Activated gamma-delta T cell (primary cell): Measurements from ENCODE around the gene ABTB2.
"Not testable (repeated sequence)": the region's sequence is repeated elsewhere in the genome, so short reads cannot be mapped to it uniquely, and the experiment has no call there.

ENCODE experiments used
- DNase-seq: peaks from one replicate; lab custom pipeline; 2025; lab: John Stamatoyannopoulos, UW

Gene ABTB2

GRCh38 chr11:34239465-34240149, 118.2 kb downstream of the ABTB2 start:
- no peak for DNase-seq

GRCh38 chr11:34238966-34239365, 118.8 kb downstream of the ABTB2 start:
- no peak for DNase-seq

GRCh38 chr11:34238533-34238932, 119.3 kb downstream of the ABTB2 start:
- no peak for DNase-seq

- no peak for DNase-seq
Measured at GRCh38 chr11:34236572-34236971, 121.2 kb downstream of the ABTB2 start.

GRCh38 chr11:34235591-34236071, 122.2 kb downstream of the ABTB2 start:
- DNase-seq, result no peak

- DNase-seq, result no peak
Measured at GRCh38 chr11:34235189-34235588, 122.6 kb downstream of the ABTB2 start.

GRCh38 chr11:34234086-34234740, 123.6 kb downstream of the ABTB2 start:
- no peak for DNase-seq

- DNase-seq, result no peak
Measured at GRCh38 chr11:34233215-34233614, 124.6 kb downstream of the ABTB2 start.

- no peak for DNase-seq
Measured at GRCh38 chr11:34232807-34233206, 125.0 kb downstream of the ABTB2 start.

GRCh38 chr11:34226210-34226609, 131.6 kb downstream of the ABTB2 start:
- DNase-seq, result no peak

GRCh38 chr11:34225091-34225490, 132.7 kb downstream of the ABTB2 start:
- DNase-seq, result no peak

- no peak for DNase-seq
Measured at GRCh38 chr11:34224434-34224966, 133.3 kb downstream of the ABTB2 start.

GRCh38 chr11:34223907-34224306, 133.9 kb downstream of the ABTB2 start:
- DNase-seq, result no peak

GRCh38 chr11:34223021-34223813, 134.6 kb downstream of the ABTB2 start:
- DNase-seq, result no peak

- no peak for DNase-seq
Measured at GRCh38 chr11:34222030-34222429, 135.8 kb downstream of the ABTB2 start.

- no peak for DNase-seq
Measured at GRCh38 chr11:34219941-34220370, 137.9 kb downstream of the ABTB2 start.

GRCh38 chr11:34219279-34219678, 138.5 kb downstream of the ABTB2 start:
- DNase-seq, result no peak

GRCh38 chr11:34218756-34219155, 139.1 kb downstream of the ABTB2 start:
- DNase-seq, result not testable (repeated sequence)

GRCh38 chr11:34218067-34218466, 139.7 kb downstream of the ABTB2 start:
- no peak for DNase-seq

- DNase-seq, result no peak
Measured at GRCh38 chr11:34216706-34217105, 141.1 kb downstream of the ABTB2 start.

GRCh38 chr11:34215806-34216453, 141.9 kb downstream of the ABTB2 start:
- no peak for DNase-seq
